CD4-positive, alpha-beta T cell (primary cell): ENCODE measurements around the gene BACE2. TPM values are rescaled to one million over a fixed set of nuclear protein-coding genes. Genes with fewer than 3 reads are reported as not detected.

Experiments
- ATAC-seq: fragments of 200-7000 bp; cut with Tn5 transposase; one replicate; pipeline ENCODE4 v1.10.0; 2022; ENCODE audit warnings: mild to moderate bottlenecking; ENCODE audit not compliant: poor library complexity
- CTCF ChIA-PET: fragments of 350-600 bp; sonication (Branson Sonifier 250); formaldehyde crosslinking; loops from one replicate; lab custom pipeline; 2021; ENCODE audit warnings: antibody characterized with exemption, inconsistent platforms; lab: Charles Lee
- POLR2A ChIA-PET: fragments of 350-600 bp; sonication (Branson Sonifier 250); formaldehyde crosslinking; loops from one replicate; lab custom pipeline; 2021; ENCODE audit warnings: antibody characterized with exemption, inconsistent platforms; lab: Charles Lee
- DNase-seq, 14 experiments: peaks; one replicate each; pipeline ENCODE4 v3.0.0-alpha.2; 2013 to 2020; ENCODE audit warnings: mixed read lengths in 2 of 14
- H3K27ac ChIP-seq, 2 donors: one replicate each; pipeline versions ENCODE4 v1.5.1 to v1.7.0; 2013; ENCODE audit warnings: low read length in 2 of 2, low read depth in 1 of 2, mild to moderate bottlenecking in 1 of 2
- H3K27me3 ChIP-seq, 2 experiments: 1 replicate in 1 of 2; 2 replicates in 1 of 2; pipeline versions ENCODE4 v1.6.1 to v1.7.0; 2013; ENCODE audit warnings: low read length in 2 of 2, control low read depth in 1 of 2, mild to moderate bottlenecking in 1 of 2, moderate library complexity in 1 of 2; ENCODE audit not compliant: insufficient read depth in 2 of 2, control insufficient read depth in 1 of 2
- H3K36me3 ChIP-seq: one replicate; pipeline ENCODE4 v1.6.1; 2013; ENCODE audit warnings: low read length, control low read depth; ENCODE audit not compliant: insufficient read depth
- H3K4me1 ChIP-seq: one replicate; pipeline ENCODE4 v1.6.1; 2013; ENCODE audit warnings: low read length, control low read depth; ENCODE audit not compliant: insufficient read depth
- H3K4me3 ChIP-seq: one replicate; pipeline ENCODE4 v1.5.1; 2013; ENCODE audit warnings: mild to moderate bottlenecking, low read length, moderate library complexity
- H3K9me3 ChIP-seq, 2 experiments: 1 replicate in 1 of 2; 2 replicates in 1 of 2; pipeline versions ENCODE4 v1.6.1 to v1.7.0; 2013; ENCODE audit warnings: low read length in 2 of 2, mild to moderate bottlenecking in 2 of 2, control low read depth in 1 of 2, moderate library complexity in 1 of 2; ENCODE audit not compliant: control insufficient read depth in 1 of 2, insufficient read depth in 1 of 2
- H3K27ac Mint-ChIP-seq: one replicate; pipeline ENCODE4 v1.8.0; 2020; ENCODE audit warnings: mixed read lengths
- H3K27me3 Mint-ChIP-seq: one replicate; pipeline ENCODE4 v1.8.0; 2021; ENCODE audit warnings: mixed read lengths
- H3K36me3 Mint-ChIP-seq: one replicate; pipeline ENCODE4 v1.8.0; 2021; ENCODE audit warnings: low read depth, mixed read lengths
- H3K4me1 Mint-ChIP-seq: one replicate; pipeline ENCODE4 v1.8.0; 2021; ENCODE audit warnings: low read depth, mixed read lengths
- H3K4me3 Mint-ChIP-seq: one replicate; pipeline ENCODE4 v1.8.0; 2020; ENCODE audit warnings: mild to moderate bottlenecking, mixed read lengths
- H3K9me3 Mint-ChIP-seq: one replicate; pipeline ENCODE4 v1.8.0; 2020; ENCODE audit warnings: mixed read lengths
- intact Hi-C, 2 experiments: fragments of 100-400 bp; cut with DNase I in 1 of 2; cut with micrococcal nuclease in 1 of 2; formaldehyde crosslinking; loops; one replicate each; pipeline versions ENCODE4 v1.15.1 to v1.9.0; 2023 to 2025; cut with DNase I, micrococcal nuclease
- total RNA-seq, 174 experiments: library from RNA in 2 of 174; stranded (reverse) in 2 of 174; gene quantifications; one replicate each; pipeline ENCODE4 v1.2.3 and lab custom pipeline; 2021 to 2026
- TF ChIP-seq, protein P1 (sequence below): fragments of 200-600 bp; IDR thresholded peaks from one replicate; pipeline ENCODE4 v1.8.0; 2022; ENCODE audit warnings: antibody characterized with exemption, mild to moderate bottlenecking

Gene BACE2
- total RNA-seq, 2 experiments from 2014 or later: 0.16 TPM; not detected in 1

DNA sequence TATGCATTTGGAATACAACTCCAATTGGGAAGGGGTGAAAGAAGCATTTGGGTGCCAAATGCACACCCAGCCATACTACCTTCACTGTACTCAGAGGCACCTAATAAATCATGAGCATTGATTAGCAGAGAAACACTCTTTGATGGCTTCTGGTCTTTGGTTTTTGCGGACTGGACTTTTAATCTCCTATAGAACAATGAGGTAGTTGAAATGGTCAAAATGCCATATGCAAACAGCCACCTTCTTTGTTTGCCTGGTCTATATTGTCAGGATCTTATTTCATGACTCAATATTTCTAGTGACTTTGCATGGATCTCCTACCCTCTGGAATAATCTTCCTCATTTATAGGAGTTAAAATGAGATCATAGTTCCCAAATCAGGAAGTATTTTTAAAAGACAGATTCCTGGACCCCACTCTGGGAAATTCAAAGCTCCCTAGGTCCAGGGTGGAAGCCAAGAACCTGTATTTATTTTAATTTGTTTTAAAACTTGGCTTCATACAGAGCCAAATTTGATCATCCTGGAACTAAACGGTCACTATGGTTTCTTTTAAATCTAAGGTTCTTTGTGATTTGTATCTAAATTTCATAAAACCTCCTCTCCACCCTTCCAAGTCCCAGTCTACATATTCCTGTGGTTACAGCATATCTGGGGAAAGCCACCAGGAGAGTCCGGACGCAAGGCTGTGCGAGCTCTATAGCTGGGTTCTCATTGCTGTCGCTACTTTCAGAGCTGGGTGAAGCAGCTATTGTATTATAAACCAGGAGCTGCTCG is 157.4 kb downstream of the BACE2 start:
- no peak for DNase-seq
- Histone ChIP-seq H3K9me3 (no peaks in the 10 kb centered on the region), H3K36me3 (no peaks in the 10 kb centered on the region), H3K4me3 (no peak overlapping the region), H3K27ac (no peak overlapping the region), H3K4me1 (peaks cover 7% of the 10 kb centered on the region), H3K27me3 (peaks cover 0 to 7% of the 10 kb centered on the region in 2 experiments)
- Mint-ChIP-seq H3K9me3 (no peaks in the 10 kb centered on the region), H3K27me3 (peaks cover 7% of the 10 kb centered on the region), H3K36me3 (no peaks in the 10 kb centered on the region), H3K27ac (no peak overlapping the region), H3K4me3 (no peak overlapping the region), H3K4me1 (peaks cover 13% of the 10 kb centered on the region)
- TF ChIP-seq, protein P1, sequence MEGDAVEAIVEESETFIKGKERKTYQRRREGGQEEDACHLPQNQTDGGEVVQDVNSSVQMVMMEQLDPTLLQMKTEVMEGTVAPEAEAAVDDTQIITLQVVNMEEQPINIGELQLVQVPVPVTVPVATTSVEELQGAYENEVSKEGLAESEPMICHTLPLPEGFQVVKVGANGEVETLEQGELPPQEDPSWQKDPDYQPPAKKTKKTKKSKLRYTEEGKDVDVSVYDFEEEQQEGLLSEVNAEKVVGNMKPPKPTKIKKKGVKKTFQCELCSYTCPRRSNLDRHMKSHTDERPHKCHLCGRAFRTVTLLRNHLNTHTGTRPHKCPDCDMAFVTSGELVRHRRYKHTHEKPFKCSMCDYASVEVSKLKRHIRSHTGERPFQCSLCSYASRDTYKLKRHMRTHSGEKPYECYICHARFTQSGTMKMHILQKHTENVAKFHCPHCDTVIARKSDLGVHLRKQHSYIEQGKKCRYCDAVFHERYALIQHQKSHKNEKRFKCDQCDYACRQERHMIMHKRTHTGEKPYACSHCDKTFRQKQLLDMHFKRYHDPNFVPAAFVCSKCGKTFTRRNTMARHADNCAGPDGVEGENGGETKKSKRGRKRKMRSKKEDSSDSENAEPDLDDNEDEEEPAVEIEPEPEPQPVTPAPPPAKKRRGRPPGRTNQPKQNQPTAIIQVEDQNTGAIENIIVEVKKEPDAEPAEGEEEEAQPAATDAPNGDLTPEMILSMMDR: no peak
- ChIA-PET CTCF (interaction anchor here (1.0 to 1.6 kb wide), 1 partner anchor 42 kb away, joined by 3 to 4 read pairs; no protein-coding TSS in a partner anchor), POLR2A (no interaction called here)
- ATAC-seq: no peak
- intact Hi-C loops: loop anchor here (5.0 to 10.0 kb wide), 2 partner anchors 49 to 57 kb away; no protein-coding TSS in a partner anchor

DNA sequence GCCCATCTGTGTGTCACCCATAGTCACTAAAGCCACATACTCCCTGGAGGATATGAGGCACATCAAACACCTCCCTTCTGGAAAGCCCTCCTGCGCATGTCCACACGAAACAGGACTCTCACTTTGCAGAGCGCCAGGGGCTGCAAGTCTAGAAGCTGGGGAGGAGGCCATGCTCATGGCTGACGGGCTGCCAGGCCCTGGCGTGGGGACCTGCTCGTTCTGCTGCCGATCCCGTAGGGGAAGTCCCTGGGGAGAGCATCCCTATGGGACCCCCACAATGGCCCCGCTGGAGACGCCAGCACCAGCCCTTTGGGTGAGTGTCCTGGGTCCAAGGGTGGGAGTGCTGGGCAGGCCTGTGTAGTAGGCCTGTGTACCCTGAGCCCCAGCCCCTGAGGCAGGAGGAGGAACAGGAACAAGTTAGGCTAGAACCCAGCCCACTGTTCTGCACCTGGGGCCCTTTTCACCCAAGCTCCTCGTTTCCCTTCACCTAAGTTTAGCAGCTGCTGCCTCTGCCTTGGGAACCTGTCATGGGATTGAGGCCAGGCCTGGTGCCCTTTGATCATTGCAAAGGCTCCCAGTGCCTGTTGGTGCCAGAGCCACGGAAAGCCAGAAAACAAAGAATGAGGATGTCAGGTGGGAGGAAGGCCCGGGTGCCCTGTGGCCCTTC is 158.6 kb downstream of the BACE2 start:
- Histone ChIP-seq H3K36me3 (no peaks in the 10 kb centered on the region), H3K4me3 (no peak overlapping the region), H3K27ac (no peak overlapping the region), H3K27me3 (no peaks in the 10 kb centered on the region), H3K9me3 (no peaks in the 10 kb centered on the region), H3K4me1 (no peaks in the 10 kb centered on the region)
- intact Hi-C loops: loop anchor here (5.0 to 10.0 kb wide), 2 partner anchors 48 to 56 kb away; no protein-coding TSS in a partner anchor
- ChIA-PET POLR2A (interaction anchor here (0.6 kb wide), 1 partner anchor 66 kb away, joined by 3 read pairs; no protein-coding TSS in a partner anchor), CTCF (interaction anchor here (1.6 kb wide), 1 partner anchor 43 kb away, joined by 4 read pairs; no protein-coding TSS in a partner anchor)
- DNase-seq: no peak
- ATAC-seq: no peak
- no peaks in the 10 kb centered on the region for H3K9me3 Mint-ChIP-seq
- TF ChIP-seq, protein P1: no peak
- H3K4me1 Mint-ChIP-seq: peaks cover 5% of the 10 kb centered on the region
- H3K4me3 Mint-ChIP-seq: no peak overlapping the region
- no peaks in the 10 kb centered on the region for H3K27me3 Mint-ChIP-seq
- no peak overlapping the region for H3K27ac Mint-ChIP-seq
- no peaks in the 10 kb centered on the region for H3K36me3 Mint-ChIP-seq

DNA sequence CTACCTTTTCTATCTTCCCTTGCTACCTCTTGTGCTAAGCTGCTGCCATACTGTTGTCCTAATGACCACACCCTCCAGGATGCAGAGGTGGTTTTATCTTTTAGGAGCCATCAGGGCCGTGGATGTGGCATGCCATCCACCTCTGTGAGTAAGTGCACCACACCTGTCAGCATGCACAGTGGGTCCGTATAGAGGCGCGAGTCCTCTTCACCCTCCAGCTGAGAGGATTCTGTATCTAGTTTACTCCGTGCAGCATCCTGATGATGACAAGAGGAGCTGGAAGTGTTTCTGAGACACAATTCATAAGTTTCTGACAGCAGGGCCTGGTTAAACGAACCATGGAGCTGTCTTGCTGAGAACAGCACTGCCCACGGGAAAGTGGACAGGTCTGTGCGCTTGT is 159.8 kb downstream of the BACE2 start:
- H3K4me1 Mint-ChIP-seq: no peaks in the 10 kb centered on the region
- Histone ChIP-seq H3K9me3 (no peaks in the 10 kb centered on the region), H3K27me3 (no peaks in the 10 kb centered on the region), H3K36me3 (no peaks in the 10 kb centered on the region), H3K27ac (no peak overlapping the region), H3K4me3 (no peak overlapping the region), H3K4me1 (no peaks in the 10 kb centered on the region)
- POLR2A ChIA-PET: no interaction called here
- H3K27ac Mint-ChIP-seq: no peak overlapping the region
- DNase-seq (no peak), ATAC-seq (no peak)
- intact Hi-C loops: loop anchor here (5.0 to 10.0 kb wide), 2 partner anchors 47 to 55 kb away; no protein-coding TSS in a partner anchor
- CTCF ChIA-PET: no interaction called here
- no peak overlapping the region for H3K4me3 Mint-ChIP-seq
- no peaks in the 10 kb centered on the region for H3K27me3 Mint-ChIP-seq
- H3K9me3 Mint-ChIP-seq: no peaks in the 10 kb centered on the region
- H3K36me3 Mint-ChIP-seq: no peaks in the 10 kb centered on the region
- TF ChIP-seq, protein P1: no peak
